ENCODE data around the gene CTSZ. TPM values are rescaled to one million over a fixed set of nuclear protein-coding genes. Genes with fewer than 3 reads are reported as not detected.

CTSZ gene
- total and polyA plus RNA-seq, 10 of the 15 experiments (the other 5 are each of a cell fraction or from before 2014, with no cell fraction given): 6.0 to 301 (median 154) TPM

DNA sequence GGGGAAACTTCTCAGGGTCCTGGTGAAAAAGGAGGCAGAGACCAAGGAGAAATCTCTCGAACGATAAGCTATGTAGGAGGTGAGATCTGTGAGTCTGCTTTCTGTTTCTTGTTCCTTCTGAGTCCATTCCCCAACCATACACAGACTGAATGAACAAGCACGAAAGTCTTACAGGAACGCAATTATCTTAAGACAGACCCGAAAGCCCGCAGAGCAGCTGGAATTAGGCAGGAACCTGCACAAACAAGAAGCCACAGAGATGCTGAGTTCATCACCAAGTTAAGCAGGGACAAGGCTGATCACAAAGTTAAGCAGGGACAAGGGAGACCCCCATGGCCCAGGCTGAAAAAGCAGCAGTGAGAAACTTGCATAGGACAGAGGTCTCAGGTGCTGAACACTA, 47.4 kb downstream of the CTSZ start (continued):
- TF ChIP-seq, protein P1, sequence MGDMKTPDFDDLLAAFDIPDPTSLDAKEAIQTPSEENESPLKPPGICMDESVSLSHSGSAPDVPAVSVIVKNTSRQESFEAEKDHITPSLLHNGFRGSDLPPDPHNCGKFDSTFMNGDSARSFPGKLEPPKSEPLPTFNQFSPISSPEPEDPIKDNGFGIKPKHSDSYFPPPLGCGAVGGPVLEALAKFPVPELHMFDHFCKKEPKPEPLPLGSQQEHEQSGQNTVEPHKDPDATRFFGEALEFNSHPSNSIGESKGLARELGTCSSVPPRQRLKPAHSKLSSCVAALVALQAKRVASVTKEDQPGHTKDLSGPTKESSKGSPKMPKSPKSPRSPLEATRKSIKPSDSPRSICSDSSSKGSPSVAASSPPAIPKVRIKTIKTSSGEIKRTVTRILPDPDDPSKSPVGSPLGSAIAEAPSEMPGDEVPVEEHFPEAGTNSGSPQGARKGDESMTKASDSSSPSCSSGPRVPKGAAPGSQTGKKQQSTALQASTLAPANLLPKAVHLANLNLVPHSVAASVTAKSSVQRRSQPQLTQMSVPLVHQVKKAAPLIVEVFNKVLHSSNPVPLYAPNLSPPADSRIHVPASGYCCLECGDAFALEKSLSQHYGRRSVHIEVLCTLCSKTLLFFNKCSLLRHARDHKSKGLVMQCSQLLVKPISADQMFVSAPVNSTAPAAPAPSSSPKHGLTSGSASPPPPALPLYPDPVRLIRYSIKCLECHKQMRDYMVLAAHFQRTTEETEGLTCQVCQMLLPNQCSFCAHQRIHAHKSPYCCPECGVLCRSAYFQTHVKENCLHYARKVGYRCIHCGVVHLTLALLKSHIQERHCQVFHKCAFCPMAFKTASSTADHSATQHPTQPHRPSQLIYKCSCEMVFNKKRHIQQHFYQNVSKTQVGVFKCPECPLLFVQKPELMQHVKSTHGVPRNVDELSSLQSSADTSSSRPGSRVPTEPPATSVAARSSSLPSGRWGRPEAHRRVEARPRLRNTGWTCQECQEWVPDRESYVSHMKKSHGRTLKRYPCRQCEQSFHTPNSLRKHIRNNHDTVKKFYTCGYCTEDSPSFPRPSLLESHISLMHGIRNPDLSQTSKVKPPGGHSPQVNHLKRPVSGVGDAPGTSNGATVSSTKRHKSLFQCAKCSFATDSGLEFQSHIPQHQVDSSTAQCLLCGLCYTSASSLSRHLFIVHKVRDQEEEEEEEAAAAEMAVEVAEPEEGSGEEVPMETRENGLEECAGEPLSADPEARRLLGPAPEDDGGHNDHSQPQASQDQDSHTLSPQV (IDR thresholded peaks at IDR 0.05): no peak
- TF ChIP-seq RELA (IDR thresholded peaks at IDR 0.05; ENCODE audit: borderline replicate concordance, partially characterized antibody) (no peak), SIX5 (IDR thresholded peaks at IDR 0.05; ENCODE audit: low read depth, low read length, severe bottlenecking) (no peak)

DNA sequence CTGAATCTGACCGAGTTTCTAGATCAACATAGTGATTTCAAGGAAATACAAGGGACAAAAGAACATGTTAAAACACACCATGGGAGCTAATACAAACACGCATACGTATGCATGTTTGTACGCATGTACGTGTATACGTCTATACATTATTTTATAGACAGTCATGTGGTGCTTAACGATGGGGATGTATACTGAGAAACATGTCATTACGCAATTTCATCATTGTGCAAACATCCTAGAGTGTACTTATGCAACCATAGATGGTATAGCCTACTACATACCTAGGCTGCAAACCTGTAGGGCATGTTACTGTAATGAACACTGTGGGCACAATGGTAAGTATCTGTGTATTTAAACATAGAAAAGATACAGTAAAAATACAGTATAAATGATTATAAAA, 51.0 kb downstream of the CTSZ start:
- ATAC-seq (no peak), DNase-seq (ENCODE audit: low read depth, low spot score) (no peak), FAIRE-seq (no peak)
- no TSS peak for BruUV-seq (replicated peaks)
- CTCF ChIA-PET: interaction anchor here (1.7 kb wide), 1 partner anchor 77 kb away, joined by 3 read pairs; no protein-coding TSS in a partner anchor
- Histone ChIP-seq H3K4me2 (ENCODE audit: control insufficient read depth, insufficient read depth) (no peak overlapping the region), H3K79me2 (ENCODE audit: control insufficient read depth, insufficient read depth, low read length) (no peaks in the 10 kb centered on the region), H3K36me3 (ENCODE audit: control insufficient read depth in 2 of 2, insufficient read depth in 2 of 2, low read length in 1 of 2) (no peaks in the 10 kb centered on the region), H3K9ac (ENCODE audit: control insufficient read depth, insufficient read depth, low read length) (no peak overlapping the region), H3K9me3 (replicated peaks; ENCODE audit: control insufficient read depth, insufficient read depth, low read length) (no peaks in the 10 kb centered on the region), H3K4me3 (no peak overlapping the region), H3K4me1 (ENCODE audit: control insufficient read depth, insufficient read depth, low read length) (no peaks in the 10 kb centered on the region), H4K20me1 (ENCODE audit: control insufficient read depth, insufficient read depth) (no peaks in the 10 kb centered on the region), H3K27me3 (replicated peaks in 1 of 2; ENCODE audit: control insufficient read depth in 2 of 2, insufficient read depth in 2 of 2, low read length in 1 of 2) (no peaks in the 10 kb centered on the region), H3K27ac (ENCODE audit: control insufficient read depth, insufficient read depth) (no peak overlapping the region), H2AFZ (ENCODE audit: control insufficient read depth, low read depth, low read length) (no peak overlapping the region)
- POLR2A ChIA-PET: no interaction called here
- WGBS (ENCODE audit: insufficient coverage, insufficient replicate concordance, low lambda C conversion rate, missing lambda C conversion rate): 87% methylated on average over 8 of the region's 8 CpGs
- TF ChIP-seq BMI1 (IDR thresholded peaks at IDR 0.05; ENCODE audit: borderline replicate concordance) (no peak), MEF2A (IDR thresholded peaks at IDR 0.05; ENCODE audit: insufficient read depth, low read depth, low read length) (no peak), SMAD5 (IDR thresholded peaks at IDR 0.05; ENCODE audit: low read depth) (no peak), STAT1 (conservative IDR thresholded peaks at IDR 0.05) (no peak), BRCA1 (IDR thresholded peaks at IDR 0.05; ENCODE audit: low read depth, low read length) (no peak), PML (IDR thresholded peaks at IDR 0.05; ENCODE audit: low read length) (no peak)
- intact Hi-C loops (cut with micrococcal nuclease; ENCODE audit: unreplicated experiment): no loop called here
- RAD21 ChIA-PET (ENCODE audit: unreplicated experiment): no interaction called here
- SMC1A ChIA-PET (ENCODE audit: uncharacterized antibody, unreplicated experiment): no interaction called here
- in situ Hi-C loops (cut with MboI): no loop called here

Measured in GM12878 (cell line).